ENCODE data around the gene DNAH3.

DNA sequence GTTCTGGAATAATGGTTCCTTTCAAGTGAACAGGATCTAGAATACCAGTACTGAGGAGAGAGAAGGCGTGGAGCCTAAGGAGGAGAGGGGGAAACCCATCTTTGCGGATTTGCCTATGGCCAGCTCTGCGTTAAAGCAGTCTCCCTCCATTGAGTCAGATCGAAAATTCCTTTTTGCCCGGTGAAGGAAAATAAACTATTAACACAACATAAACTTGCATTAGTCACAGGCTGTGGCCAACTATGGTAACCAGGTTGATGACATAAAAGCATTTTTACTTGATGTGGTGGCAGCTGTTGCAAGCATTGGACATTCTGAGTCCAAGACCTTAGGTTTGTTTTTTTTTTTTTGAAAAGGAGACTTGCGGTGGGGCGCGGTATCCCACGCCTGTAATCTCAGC, 16.7 kb upstream of the DNAH3 start:
- TF ChIP-seq POLR2A (IDR thresholded peaks at IDR 0.05; ENCODE audit: low read length) (no peak), GATA1 (IDR thresholded peaks at IDR 0.05; ENCODE audit: low read depth, low read length) (no peak)

All from erythroblast (primary cell).